Progenitor cell of endocrine pancreas (in vitro differentiated cells): Measurements from ENCODE around the gene SATB2. TPM values are rescaled to one million over a fixed set of nuclear protein-coding genes. Genes with fewer than 3 reads are reported as not detected.
A peak's percentile ranks its signal among the peaks of the same experiment; 100 is the strongest.

Source experiments
- DNase-seq: peaks from one replicate; pipeline ENCODE4 v3.0.0; 2021; ENCODE audit warnings: low spot score; ENCODE audit not compliant: unreplicated experiment
- H3K27ac Mint-ChIP-seq: 2 replicates; pipeline ENCODE4 v1.8.0; 2021; ENCODE audit warnings: mild to moderate bottlenecking, moderate library complexity, mixed read lengths
- H3K27me3 Mint-ChIP-seq: 2 replicates; pipeline ENCODE4 v1.8.0; 2021; ENCODE audit warnings: mixed read lengths
- H3K36me3 Mint-ChIP-seq: 2 replicates; pipeline ENCODE4 v1.8.0; 2022; ENCODE audit warnings: mixed read lengths; ENCODE audit not compliant: insufficient read depth
- H3K4me1 Mint-ChIP-seq: 2 replicates; pipeline ENCODE4 v1.8.0; 2021; ENCODE audit warnings: low read depth, mixed read lengths
- H3K4me3 Mint-ChIP-seq: 2 replicates; pipeline ENCODE4 v1.8.0; 2021; ENCODE audit warnings: low read depth, mild to moderate bottlenecking, moderate library complexity, mixed read lengths
- H3K9me3 Mint-ChIP-seq: 2 replicates; pipeline ENCODE4 v1.8.0; 2021; ENCODE audit warnings: low read depth, mixed read lengths
- total RNA-seq: library from RNA; stranded (reverse); gene quantifications from 2 replicates; pipeline ENCODE4 v1.2.1, GENCODE V29; 2021
- TF ChIP-seq, protein P1 (sequence below): fragments of 200-600 bp; sonication (generic); IDR thresholded peaks from one replicate; pipeline ENCODE4 v1.5.0; 2021; ENCODE audit warnings: antibody characterized with exemption, mild to moderate bottlenecking; ENCODE audit not compliant: unreplicated experiment

SATB2 gene
- total RNA-seq, 1 donor from 2014 or later, result 4.4 TPM

DNA sequence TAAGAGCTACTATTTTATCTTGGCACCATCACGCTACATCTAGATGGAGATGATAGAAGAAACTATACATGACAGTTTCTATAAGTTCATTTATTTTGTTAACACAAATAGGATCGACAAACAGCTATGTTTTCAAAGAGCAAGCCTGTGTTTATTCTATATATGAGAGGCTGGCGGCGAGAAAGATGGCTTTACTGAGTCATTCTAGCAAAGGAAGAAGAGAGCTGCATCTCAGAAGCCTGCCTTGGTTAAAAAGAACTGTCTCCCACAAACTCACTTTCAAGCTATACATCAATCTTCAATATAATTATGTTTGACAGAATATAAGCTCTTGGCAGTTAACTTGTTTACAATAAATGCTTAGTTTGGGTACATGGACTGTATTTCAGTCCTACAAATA lies 13.0 kb downstream of the SATB2 start:
- H3K36me3 Mint-ChIP-seq, result no peaks in the 10 kb centered on the region
- no peak overlapping the region for H3K27ac Mint-ChIP-seq
- no peak for DNase-seq
- no peaks in the 10 kb centered on the region for H3K4me1 Mint-ChIP-seq
- H3K27me3 Mint-ChIP-seq, result peaks cover 12% of the 10 kb centered on the region
- no peak overlapping the region for H3K4me3 Mint-ChIP-seq
- TF ChIP-seq, protein P1, sequence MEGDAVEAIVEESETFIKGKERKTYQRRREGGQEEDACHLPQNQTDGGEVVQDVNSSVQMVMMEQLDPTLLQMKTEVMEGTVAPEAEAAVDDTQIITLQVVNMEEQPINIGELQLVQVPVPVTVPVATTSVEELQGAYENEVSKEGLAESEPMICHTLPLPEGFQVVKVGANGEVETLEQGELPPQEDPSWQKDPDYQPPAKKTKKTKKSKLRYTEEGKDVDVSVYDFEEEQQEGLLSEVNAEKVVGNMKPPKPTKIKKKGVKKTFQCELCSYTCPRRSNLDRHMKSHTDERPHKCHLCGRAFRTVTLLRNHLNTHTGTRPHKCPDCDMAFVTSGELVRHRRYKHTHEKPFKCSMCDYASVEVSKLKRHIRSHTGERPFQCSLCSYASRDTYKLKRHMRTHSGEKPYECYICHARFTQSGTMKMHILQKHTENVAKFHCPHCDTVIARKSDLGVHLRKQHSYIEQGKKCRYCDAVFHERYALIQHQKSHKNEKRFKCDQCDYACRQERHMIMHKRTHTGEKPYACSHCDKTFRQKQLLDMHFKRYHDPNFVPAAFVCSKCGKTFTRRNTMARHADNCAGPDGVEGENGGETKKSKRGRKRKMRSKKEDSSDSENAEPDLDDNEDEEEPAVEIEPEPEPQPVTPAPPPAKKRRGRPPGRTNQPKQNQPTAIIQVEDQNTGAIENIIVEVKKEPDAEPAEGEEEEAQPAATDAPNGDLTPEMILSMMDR, result no peak
- no peaks in the 10 kb centered on the region for H3K9me3 Mint-ChIP-seq

DNA sequence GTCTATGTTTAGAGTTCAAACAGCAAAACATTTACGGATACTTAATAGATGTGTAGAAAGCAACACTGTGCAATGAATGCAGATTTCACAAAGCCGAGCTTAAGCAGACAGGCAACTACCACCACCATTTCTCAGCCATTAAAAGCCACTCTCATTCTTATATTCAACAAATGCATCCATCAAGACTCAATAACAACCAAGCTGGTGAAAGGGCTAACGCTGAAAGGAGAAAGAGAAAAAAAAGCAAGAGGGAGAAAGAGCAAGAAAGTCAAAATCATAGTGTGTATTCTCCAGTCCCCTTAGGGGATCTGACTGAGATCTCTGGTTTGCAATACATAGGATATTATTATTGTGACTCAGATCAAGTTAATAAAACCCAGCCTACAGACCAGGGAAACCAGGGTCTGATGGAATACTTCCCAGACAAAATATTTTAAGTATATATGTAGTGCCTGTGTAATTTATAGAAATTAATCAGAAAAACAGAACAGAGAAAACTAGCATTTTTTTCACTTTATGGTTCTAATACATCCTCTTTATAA lies 14.1 kb downstream of the SATB2 start:
- Mint-ChIP-seq H3K27me3 (peaks cover 12% of the 10 kb centered on the region), H3K27ac (no peak overlapping the region), H3K4me1 (no peaks in the 10 kb centered on the region), H3K4me3 (no peak overlapping the region), H3K9me3 (no peaks in the 10 kb centered on the region), H3K36me3 (no peaks in the 10 kb centered on the region)
- no peak for DNase-seq
- TF ChIP-seq, protein P1, result no peak

DNA sequence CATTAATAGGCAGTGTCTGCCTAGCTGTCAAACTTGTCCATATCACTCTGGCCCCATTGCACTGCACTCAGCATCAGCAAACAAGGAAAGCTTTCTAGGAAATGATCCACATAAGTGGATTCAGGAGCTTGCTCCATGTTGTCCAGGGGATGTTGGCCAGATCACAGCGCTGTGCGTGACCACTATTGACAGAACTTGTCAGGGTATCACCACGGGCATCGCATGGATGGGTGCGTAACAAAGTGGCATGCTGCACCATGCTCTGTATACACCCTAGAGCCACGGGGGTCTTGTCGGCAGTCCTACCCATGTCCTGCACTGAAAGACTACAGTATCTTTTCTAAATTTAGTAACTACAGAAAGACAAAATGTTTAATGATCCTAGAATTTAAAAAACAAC lies 15.6 kb downstream of the SATB2 start:
- TF ChIP-seq, protein P1, result no peak
- no peak for DNase-seq
- Mint-ChIP-seq H3K27me3 (peaks cover 12% of the 10 kb centered on the region), H3K4me1 (no peaks in the 10 kb centered on the region), H3K9me3 (no peaks in the 10 kb centered on the region), H3K36me3 (no peaks in the 10 kb centered on the region), H3K27ac (no peak overlapping the region), H3K4me3 (no peak overlapping the region)

DNA sequence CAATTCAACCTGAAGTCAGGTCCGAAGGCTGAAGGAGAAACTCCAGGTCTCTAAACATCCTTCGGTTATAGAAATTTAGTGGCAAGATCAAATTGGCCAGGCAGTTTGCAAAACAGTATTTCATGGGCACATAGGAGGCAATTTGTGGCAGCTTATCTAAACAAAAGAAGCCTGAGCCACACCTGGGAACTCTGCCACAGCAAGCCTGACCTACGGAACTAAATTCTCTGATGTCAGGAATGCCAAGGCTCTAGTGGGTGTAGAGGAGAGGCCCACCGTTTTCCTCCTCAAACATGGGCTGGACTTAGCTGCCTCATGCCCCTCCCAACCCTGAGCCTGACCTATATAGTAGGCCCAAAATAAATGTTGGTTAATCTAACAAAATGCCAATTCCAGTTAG lies 16.0 kb downstream of the SATB2 start:
- Mint-ChIP-seq H3K27me3 (peaks cover 12% of the 10 kb centered on the region), H3K27ac (no peak overlapping the region), H3K36me3 (no peaks in the 10 kb centered on the region), H3K4me1 (no peaks in the 10 kb centered on the region), H3K9me3 (no peaks in the 10 kb centered on the region), H3K4me3 (no peak overlapping the region)
- TF ChIP-seq, protein P1, result no peak
- DNase-seq, result no peak

DNA sequence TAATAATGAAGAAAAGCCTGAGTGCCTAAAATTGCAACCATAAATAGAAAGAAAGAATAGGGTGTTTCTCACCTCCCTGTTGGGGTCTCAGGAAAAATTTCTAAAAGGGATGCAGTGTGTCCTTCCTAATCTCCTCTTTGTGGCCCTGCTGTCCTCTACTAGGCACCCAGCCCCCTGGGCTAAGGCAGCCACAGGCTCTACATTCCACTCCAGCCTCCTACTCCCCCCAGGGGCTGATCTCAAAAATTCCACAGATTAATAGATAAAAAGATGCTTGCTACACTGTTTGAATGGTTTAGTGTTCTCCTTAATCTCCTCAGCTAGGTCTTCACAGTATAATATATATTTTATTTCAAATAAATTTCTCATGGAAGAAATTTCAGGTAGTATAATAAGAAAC lies 17.6 kb downstream of the SATB2 start:
- TF ChIP-seq, protein P1, result no peak
- Mint-ChIP-seq H3K27ac (peak overlapping the region; percentile 59), H3K4me3 (no peak overlapping the region), H3K9me3 (no peaks in the 10 kb centered on the region), H3K36me3 (no peaks in the 10 kb centered on the region), H3K4me1 (no peaks in the 10 kb centered on the region), H3K27me3 (peaks cover 4% of the 10 kb centered on the region)
- no peak for DNase-seq
